NCI-H510A (cell line): ENCODE data around the gene CYFIP1.

Source experiments
- DNase-seq: peaks from one replicate; lab custom pipeline; 2025; lab: John Stamatoyannopoulos, UW

Gene CYFIP1

DNA sequence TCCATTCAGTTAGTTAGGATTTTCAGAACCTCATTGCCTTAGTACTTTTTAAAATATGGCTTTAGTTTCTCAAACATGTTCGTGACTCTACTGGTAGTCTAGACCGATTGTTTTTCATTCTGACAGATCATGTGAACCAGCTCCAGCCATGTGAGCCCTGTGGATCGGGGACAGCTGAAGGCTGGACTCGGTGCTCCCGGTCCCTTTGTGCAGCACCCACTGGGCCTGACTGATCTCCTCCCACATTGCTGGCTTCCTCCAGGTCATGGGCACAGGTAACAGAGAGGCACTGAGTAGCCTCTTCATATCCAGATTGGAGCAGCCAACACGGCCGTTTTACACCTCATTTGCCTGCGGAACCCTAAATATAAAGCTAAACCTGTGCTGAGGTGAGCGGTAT is 111.2 kb downstream of the CYFIP1 start:
- no peak for DNase-seq

DNA sequence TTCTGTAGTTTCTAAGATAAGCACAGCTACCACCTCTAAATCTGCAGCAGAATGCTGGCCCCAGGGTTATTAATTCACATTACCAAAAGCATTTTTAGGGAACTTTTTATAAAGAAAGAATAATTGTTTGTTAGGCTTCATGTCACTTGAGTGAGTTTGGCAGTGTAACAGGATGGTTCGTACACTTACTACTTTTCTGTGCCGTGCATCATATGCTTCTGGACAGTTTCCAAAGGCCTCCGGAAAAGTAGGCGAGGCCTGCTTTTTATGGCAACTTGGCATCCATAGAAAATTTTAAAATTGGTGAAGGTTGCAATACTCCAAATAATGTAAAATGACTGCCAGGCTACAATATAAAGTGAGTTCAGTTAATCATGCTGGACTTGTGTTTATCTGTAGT is 111.7 kb downstream of the CYFIP1 start:
- DNase-seq = no peak

DNA sequence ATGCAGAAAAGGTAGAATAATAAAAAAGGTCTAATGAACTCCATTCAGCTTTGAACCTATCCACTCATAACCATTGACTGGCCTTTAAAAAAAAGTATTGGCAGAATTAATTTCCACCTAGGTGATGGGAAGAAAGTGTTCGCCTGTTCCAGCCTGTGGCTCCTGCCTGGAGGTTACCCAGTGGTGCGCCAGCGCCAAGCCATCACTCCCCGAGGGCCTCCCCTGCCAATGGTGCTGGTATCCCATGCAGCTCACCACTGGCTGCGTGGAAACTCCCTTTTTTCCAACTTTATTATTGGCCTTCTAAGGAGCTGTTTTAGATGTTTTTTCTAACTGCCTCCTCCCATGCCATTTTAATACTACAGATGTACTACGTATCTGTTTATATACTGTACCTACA is 112.3 kb downstream of the CYFIP1 start:
- no peak for DNase-seq

DNA sequence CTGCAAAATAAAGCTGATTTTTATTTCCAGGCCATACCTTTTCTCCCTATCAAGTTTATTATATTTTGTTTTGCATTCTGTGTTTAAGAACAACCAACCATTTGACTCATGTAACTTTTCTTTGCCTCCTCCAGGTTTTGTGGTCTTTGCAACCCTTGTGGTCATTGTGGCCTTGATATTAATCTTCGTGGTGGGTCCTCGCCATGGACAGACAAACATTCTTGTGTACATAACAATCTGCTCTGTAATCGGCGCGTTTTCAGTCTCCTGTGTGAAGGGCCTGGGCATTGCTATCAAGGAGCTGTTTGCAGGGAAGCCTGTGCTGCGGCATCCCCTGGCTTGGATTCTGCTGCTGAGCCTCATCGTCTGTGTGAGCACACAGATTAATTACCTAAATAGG is 114.1 kb downstream of the CYFIP1 start:
- DNase-seq = no peak

DNA sequence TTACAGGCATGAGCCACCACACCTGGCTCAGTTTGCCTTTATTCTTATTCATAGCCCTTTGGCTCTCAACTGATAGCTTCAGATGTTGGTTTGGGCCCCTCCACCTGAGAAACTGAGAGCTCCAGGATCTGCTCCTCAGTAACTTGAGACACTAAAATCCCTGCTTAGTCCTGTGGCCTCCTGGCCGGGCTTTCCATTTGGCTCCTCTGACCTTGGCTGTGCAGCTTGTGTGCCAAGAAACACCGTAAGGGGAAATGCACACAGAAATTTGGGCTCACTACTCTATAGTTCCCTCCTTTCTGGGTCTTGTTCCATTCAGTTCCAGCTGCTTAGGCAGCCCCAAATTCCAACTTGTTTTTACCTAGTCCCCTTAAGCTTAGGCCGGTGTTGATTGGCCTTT is 116.8 kb downstream of the CYFIP1 start:
- no peak for DNase-seq

DNA sequence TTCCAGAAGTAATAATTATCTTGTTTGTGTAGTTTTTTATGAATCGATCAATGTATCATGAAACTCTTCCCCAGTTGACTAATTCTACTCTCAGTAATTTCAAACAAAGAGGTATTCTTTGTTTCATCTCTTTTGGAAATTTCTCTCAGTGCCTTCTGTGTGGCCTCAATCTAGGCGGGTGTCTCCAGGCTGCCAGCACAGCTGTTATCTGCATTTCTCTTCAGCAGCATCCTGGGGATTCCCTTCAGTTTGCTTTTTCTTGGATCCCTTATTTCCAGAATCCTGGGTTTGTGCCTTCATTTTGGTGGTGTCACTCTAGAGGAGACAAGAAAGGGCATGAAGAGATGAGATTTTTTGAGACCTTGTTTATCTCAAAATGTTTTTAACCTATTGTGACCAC is 119.0 kb downstream of the CYFIP1 start:
- no peak for DNase-seq

DNA sequence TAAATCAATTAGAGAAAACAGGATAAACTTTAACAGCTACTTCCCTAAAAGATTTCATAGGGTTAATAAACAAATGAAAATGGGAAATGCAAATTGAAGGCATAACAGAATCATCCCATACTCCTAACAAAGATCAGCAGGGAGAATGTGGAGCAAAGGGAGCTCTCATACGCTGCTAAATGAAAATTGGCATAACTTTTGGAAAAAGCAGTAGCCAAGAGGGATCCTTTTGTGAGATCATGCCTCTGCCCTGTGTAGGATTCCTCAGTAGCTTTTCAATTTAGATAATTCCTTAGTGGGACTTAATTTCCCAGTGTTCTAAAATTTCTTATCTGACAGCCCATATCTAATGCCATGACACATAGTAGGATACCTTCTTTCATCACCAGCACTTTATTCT is 123.5 kb downstream of the CYFIP1 start:
- no peak for DNase-seq

DNA sequence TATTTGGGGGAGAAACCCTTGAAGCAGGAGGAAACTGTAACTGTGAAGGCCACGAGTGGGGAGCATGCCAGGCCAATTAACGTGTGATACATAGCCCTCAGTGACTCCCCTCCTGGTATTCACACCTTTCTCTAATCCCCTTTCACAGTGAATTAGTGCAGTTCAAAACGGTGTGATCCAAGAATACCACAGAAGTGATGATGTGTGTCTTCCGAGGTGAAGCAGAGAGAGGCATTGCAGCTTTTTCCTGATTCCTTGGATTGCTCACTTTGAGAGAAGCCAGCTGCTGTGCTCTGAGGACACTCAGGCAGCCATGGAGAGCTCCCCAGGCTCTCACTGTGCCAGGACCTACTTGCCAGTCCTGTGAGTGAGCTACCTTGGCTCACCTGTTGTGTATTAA is 124.4 kb downstream of the CYFIP1 start:
- DNase-seq = no peak

DNA sequence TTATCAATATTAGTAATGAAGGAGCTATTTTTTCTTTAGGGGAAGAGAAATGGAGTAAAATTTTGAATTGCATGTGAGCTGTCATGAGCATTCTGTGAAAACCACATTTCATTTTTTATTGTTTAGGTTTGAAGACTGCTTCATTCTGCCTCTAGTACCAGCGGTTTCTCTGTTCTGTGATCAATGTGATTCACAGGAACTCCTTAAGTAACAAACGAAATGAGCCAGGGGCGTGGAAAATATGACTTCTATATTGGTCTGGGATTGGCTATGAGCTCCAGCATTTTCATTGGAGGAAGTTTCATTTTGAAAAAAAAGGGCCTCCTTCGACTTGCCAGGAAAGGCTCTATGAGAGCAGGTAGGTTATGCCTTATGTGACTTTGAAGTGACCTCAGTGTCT is 128.7 kb downstream of the CYFIP1 start:
- no peak for DNase-seq

DNA sequence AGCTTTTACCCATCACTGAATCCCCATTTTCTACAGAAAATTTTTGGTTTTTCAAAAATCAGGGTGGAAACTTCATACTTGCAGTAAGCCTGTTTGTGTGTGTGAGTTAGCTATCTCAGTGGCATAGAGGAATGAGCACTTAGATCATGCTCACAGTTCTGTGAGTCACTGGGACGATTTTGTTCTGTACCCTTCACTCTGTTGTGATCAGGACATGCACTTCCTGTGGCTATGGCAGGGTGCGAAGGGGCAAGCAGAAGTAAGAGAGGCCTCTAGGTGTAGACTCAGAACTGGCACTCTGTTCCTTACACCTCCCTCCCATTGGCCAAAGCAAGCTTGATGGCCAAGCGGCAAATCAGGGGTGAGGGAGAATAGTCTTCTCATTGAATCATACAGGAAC is 130.1 kb downstream of the CYFIP1 start:
- DNase-seq = no peak

DNA sequence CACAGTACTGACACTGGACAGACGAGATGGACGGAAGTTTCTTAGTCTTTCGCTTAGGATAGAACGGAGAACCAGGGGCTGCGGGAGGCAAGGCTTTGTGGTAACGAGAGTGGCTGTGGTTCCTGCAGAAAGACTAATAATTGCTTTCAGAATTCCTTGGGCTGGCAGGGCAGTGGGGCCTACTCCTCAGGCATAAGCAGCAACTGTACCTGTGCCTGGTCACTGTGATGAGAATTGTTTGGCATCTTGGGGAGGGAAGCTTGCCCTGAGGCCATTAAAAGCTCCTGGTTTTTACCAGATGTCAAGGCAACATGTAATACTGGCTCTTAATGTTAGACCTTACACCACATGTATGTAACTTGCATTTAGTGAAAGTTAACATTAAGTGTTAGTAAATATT is 134.1 kb downstream of the CYFIP1 start:
- no peak for DNase-seq

DNA sequence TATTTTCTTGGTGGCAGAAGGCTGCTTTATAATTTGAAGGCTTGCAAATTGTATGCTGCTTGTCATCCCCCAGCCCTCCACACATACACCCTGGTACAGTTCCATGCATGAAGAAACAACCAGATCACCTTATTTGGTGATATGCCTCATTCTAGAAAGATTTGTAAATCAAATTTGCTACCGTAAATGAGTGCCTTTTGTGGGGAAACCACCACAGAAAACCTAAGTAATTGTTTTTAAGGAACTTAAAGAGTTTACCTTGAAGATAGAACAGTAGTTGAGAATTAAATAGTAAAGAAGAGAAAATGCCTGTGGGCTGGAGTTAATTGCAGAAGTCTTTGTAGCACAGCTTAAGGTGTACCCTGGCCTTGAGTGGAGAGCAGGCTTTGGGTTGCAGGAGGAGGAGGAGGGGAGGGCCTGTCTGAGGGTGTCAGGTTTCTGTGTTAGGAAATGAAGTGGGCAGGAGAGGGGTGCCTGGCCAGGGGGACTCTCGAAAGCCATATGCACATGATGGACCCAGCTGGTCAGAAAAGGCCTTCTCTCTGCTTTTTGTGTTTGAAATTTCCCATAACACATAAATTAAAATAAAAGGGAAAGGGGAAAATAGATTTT is 134.8 kb downstream of the CYFIP1 start:
- DNase-seq = peak; percentile 5

DNA sequence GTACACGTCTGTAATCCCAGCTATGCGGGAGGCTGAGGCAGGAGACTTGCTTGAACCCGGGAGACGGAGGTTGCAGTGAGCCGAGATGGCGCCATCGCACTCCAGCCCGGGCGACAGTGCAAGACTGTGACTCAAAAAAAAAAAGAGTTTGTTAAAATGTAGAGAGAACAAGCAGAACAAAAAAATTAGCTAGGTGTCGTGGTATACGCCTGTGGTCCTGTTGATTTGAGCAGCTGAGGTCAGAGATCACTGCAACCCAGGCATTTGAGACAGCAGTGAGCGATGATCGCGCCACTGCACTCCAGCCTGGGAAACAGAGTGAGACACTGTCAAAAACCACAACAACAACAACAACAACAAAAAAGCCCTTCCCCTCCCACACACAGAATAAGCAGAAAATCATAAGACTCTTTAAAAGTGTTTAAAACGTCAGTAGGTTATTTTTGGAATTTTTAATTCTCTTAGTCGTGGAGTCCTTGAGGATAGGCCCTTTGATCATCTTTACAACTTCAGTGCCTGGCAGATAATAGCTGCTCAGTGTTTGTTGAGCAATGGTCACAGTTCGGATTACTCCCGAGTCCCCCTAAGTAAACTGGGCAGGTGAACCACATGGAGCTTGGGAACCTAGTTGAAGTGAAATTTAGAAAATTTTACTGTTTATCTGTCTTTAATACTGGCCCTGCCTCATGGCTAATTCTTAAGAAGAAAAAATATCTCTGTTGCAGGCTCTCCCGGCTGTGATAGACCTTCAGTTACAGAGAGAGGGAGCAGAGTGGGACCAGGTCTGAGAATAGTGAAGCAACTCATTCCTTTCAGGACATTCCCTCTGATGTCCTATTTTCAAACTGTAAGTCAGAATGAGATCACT is 135.5 kb downstream of the CYFIP1 start:
- no peak for DNase-seq

DNA sequence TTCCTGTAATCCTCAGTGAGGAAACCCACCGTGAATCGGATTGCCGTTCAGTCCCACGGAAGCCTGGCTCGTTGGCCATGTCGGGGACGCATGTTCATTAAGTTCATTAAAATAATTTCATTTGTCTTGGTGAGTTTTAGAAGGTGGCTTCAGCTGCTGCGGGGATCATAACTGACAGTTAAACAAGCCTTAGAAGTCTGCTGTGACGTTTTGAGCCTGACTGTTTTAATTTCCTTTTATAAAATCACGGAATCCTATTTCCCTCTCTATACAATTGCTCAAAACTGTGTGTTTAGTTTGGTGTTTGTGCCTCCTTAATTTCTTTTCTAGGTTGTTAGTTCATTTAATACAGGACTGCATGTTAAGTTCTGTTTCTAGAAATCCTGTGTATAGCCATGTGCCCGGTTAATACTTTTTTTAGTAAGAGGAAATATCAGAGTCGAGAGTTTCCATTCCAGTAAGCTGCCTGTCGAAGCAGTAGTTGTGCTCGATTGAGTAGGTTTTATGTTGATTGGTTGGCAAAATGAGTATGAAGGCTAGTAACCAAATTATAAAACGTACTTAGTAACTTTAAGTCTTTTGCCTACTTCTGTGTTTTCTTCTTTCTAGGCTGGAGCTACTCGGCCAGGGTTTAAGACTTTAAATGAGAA is 141.0 kb downstream of the CYFIP1 start:
- DNase-seq = no peak

DNA sequence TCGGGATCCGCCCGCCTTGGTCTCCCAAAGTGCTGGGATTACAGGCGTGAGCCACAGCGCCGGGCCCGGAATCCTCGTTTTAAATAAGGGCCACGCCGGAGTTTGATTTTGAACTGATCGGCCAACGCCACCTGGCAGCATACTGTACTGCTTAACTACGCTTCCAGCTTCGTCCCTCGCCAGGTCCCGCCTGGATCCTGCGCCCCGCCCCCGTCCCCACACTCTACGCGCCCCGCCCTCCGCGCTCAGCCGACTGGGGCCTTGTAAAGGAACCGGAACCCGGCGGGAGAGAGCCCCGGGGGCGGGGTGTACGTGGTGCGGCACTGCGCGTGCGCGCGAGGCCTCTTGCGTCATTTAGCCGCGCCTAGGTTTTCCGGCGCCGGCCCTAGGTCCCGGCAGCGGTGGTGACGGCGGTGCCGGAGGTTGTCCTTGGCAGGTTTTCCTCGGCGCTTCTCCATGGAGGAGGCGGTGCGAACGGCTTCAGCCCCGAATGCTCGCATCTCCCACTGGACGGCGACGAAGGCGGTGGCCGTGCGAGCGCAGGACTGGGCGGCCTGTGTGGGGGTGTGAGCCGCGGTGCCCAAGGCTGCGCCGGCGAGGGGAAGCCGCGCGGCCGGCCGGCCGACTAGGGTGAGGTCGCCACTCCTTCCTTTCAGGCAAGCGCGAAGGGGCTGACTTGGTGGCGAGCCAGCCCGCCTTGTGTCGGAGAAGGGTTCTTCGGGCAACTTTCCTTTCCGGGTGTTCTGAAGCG is 141.7 kb downstream of the CYFIP1 start, which contains the start of gene NIPA2:
TSS of gene NIPA2 (plus strand) at position 375 of the 751 bp plus-strand sequence. CDS start 13,066 bp downstream, outside the sequence.
- peak; percentile 88 for DNase-seq

DNA sequence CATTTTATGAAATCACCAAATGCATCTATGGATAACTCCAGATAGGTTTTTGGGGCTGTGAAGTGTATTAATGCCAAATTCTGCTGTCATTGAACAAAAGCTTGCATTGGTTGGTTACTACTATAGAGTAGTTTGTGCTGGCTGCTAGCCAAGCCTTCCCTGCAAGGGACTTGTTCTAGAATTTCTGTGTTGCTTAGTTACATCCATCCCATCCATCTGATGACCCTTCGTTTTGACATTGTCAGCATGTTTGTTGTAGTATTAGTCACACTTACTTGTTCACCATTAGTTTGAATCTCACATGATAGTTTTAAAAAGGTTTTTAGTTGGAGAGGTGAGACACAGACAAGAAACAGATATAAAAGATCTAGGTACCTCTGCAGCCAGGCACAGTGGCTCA is 148.7 kb downstream of the CYFIP1 start:
- peak; percentile 1 for DNase-seq

DNA sequence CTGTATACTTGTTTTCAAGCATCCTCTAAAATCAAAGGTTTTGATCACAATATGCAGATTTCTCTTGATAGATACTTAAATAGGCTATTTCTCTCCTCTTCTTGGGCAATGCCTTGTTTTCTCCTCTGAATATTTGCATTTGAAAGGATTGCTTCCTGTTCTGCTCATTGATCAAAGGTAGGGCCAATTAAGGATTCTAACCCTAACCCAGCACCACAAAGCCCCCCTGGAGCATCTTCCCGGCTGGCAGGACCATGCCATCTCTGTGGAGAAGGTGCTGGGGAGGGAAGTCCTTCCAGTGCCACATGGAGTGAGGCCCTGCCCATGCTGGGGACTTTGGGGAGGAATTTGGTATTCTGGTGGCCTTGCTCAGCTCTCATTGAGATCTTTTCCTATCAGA is 153.0 kb downstream of the CYFIP1 start:
- DNase-seq = no peak

DNA sequence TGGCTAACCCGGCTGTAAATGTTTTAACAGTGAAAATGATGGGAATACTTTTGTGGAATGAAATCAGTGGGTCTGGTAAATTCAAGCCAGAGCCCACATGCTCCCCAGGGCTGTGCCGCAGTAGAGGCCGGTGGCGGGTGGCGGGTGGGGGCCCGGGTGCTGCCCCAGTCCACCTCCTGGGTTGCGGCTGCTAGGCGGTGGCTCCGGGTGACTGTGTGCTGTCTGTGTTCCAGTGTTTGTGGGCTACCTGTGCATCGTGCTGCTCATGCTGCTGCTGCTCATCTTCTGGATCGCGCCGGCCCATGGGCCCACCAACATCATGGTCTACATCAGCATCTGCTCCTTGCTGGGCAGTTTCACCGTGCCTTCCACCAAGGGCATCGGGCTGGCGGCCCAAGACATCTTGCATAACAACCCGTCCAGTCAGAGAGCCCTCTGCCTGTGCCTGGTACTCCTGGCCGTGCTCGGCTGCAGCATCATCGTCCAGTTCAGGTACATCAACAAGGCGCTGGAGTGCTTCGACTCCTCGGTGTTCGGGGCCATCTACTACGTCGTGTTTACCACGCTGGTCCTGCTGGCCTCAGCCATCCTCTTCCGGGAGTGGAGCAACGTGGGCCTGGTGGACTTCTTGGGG is 156.6 kb downstream of the CYFIP1 start:
- DNase-seq = no peak

DNA sequence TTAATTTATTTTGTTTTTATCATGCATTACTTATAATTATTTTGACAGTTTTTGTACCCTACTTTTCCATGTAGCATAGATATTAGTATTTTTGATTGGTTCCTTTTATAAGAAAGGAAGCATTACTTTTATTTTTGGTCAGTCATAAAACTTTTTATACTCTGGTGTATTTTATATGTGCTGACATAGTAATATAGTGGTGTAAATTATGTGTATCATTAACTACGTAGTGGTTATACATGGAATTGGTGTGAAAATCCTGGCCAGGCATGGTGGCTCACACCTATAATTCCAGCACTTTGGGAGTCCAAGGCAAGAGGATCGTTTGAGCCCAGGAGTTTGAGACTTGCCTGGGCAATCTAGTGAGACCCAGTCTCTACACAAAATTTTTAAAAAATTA is 160.5 kb downstream of the CYFIP1 start:
- no peak for DNase-seq
